IMR-90 (cell line): ENCODE data around the gene GLCCI1.

Experiments
- BHLHE40 ChIP-seq: fragments of 150-350 bp; IDR thresholded peaks from 2 replicates; pipeline ENCODE4 v1.6.1; 2016; ENCODE audit warnings: mild to moderate bottlenecking, low read depth, low read length
- CEBPB ChIP-seq: IDR thresholded peaks from 2 replicates; pipeline ENCODE4 v1.6.1; 2012; ENCODE audit warnings: low read depth, low read length, improper control_type of control experiment
- FOS ChIP-seq: fragments of 150-350 bp; IDR thresholded peaks from 2 replicates; pipeline ENCODE4 v1.6.1; 2016; ENCODE audit warnings: low read depth, low read length
- MAFK ChIP-seq: IDR thresholded peaks from 2 replicates; pipeline ENCODE4 v1.6.1; 2012; ENCODE audit warnings: low read depth, low read length, improper control_type of control experiment
- MAZ ChIP-seq: IDR thresholded peaks from 2 replicates; pipeline ENCODE4 v1.6.1; 2012; ENCODE audit warnings: low read depth, mild to moderate bottlenecking, low read length, improper control_type of control experiment, moderate library complexity, borderline replicate concordance
- MXI1 ChIP-seq: IDR thresholded peaks from 2 replicates; pipeline ENCODE4 v1.6.1; 2012; ENCODE audit warnings: low read depth, mild to moderate bottlenecking, low read length, moderate library complexity, borderline replicate concordance
- POLR2A ChIP-seq: IDR thresholded peaks from 2 replicates; pipeline ENCODE4 v1.6.1; 2012; ENCODE audit warnings: mild to moderate bottlenecking, low read depth, low read length
- RAD21 ChIP-seq: IDR thresholded peaks from 2 replicates; pipeline ENCODE4 v1.6.1; 2012; ENCODE audit warnings: low read length, improper control_type of control experiment
- RCOR1 ChIP-seq: IDR thresholded peaks from 2 replicates; pipeline ENCODE4 v1.6.1; 2012; ENCODE audit warnings: mild to moderate bottlenecking, low read length, improper control_type of control experiment; ENCODE audit not compliant: insufficient replicate concordance
- RFX5 ChIP-seq: IDR thresholded peaks from 2 replicates; pipeline ENCODE4 v1.8.0; 2012; ENCODE audit warnings: low read depth, mild to moderate bottlenecking, low read length, moderate library complexity
- SMC3 ChIP-seq: fragments of 150-350 bp; IDR thresholded peaks from 2 replicates; pipeline ENCODE4 v1.6.1; 2016; ENCODE audit warnings: low read depth, mild to moderate bottlenecking, antibody characterized with exemption, low read length, moderate library complexity
- TF ChIP-seq, protein P1 (sequence below): fragments of 150-350 bp; IDR thresholded peaks from 2 replicates; pipeline ENCODE4 v1.6.1; 2017; ENCODE audit warnings: mild to moderate bottlenecking, antibody characterized with exemption, low read length, low read depth
- TF ChIP-seq, protein P2 (sequence below): conservative IDR thresholded peaks from 2 replicates; pipeline ENCODE4 v1.5.1; 2012; ENCODE audit warnings: mild to moderate bottlenecking, low read depth, low read length, improper control_type of control experiment
- TF ChIP-seq, protein P3 (sequence below): fragments of 150-350 bp; IDR thresholded peaks from 2 replicates; pipeline ENCODE4 v1.6.1; 2016; ENCODE audit warnings: low read depth, mild to moderate bottlenecking, low read length, moderate library complexity, borderline replicate concordance

DNA sequence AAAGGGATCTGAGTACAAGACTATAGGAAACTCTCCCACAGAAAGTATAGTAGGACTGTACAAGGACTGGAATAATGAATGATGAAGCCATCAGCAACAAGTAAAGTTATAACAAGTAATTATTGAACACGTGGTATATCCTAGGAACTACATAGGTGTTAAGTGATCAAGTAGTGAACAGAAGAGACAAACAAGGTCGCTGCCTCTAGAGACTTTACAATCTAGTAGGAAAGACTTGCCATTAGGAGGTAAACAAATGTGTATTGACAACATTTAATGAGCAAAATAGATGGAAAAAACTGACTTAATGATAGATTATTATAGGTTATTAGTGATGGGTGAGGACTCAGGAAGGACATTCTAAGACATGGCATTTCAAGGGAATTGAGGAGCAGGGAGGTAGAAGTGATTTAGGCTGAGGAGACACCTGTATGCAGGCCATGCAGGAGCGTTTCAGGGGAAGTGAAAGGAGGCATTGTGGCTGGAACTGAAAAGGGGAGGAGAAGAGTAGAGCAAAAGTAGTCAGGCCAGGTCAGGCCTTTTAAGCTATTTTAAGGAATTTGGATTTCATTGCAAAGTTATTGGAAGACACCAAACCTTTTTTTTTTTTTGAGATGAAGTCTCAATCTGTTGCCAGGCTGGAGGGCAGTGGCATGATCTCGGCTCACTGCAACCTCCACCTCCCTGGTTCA is 8.5 kb upstream of the GLCCI1 start:
- TF ChIP-seq, protein P1, sequence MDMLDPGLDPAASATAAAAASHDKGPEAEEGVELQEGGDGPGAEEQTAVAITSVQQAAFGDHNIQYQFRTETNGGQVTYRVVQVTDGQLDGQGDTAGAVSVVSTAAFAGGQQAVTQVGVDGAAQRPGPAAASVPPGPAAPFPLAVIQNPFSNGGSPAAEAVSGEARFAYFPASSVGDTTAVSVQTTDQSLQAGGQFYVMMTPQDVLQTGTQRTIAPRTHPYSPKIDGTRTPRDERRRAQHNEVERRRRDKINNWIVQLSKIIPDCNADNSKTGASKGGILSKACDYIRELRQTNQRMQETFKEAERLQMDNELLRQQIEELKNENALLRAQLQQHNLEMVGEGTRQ: no peak
- TF ChIP-seq, protein P2, sequence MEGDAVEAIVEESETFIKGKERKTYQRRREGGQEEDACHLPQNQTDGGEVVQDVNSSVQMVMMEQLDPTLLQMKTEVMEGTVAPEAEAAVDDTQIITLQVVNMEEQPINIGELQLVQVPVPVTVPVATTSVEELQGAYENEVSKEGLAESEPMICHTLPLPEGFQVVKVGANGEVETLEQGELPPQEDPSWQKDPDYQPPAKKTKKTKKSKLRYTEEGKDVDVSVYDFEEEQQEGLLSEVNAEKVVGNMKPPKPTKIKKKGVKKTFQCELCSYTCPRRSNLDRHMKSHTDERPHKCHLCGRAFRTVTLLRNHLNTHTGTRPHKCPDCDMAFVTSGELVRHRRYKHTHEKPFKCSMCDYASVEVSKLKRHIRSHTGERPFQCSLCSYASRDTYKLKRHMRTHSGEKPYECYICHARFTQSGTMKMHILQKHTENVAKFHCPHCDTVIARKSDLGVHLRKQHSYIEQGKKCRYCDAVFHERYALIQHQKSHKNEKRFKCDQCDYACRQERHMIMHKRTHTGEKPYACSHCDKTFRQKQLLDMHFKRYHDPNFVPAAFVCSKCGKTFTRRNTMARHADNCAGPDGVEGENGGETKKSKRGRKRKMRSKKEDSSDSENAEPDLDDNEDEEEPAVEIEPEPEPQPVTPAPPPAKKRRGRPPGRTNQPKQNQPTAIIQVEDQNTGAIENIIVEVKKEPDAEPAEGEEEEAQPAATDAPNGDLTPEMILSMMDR: no peak
- TF ChIP-seq CEBPB (no peak), MXI1 (no peak), RAD21 (no peak), SMC3 (no peak), POLR2A (no peak), MAZ (no peak), RCOR1 (no peak), RFX5 (no peak), BHLHE40 (no peak), FOS (no peak), MAFK (no peak)
- TF ChIP-seq, protein P3, sequence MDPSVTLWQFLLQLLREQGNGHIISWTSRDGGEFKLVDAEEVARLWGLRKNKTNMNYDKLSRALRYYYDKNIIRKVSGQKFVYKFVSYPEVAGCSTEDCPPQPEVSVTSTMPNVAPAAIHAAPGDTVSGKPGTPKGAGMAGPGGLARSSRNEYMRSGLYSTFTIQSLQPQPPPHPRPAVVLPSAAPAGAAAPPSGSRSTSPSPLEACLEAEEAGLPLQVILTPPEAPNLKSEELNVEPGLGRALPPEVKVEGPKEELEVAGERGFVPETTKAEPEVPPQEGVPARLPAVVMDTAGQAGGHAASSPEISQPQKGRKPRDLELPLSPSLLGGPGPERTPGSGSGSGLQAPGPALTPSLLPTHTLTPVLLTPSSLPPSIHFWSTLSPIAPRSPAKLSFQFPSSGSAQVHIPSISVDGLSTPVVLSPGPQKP: no peak
